ENCODE results near the gene PODN.

GRCh38 chr1:53110370-53111072 lies 48.5 kb downstream of the PODN start:
- TF ChIP-seq CTCF (IDR thresholded peaks at IDR 0.05) (no peak), POLR2A (IDR thresholded peaks at IDR 0.05) (no peak)

Data from stomach (tissue), 4 donors.